GM12873 (cell line): Measurements from ENCODE around the gene INVS.

ENCODE experiments used
- TF ChIP-seq, protein P1 (sequence below): IDR thresholded peaks from 2 replicates; pipeline ENCODE4 v1.5.1; 2012; ENCODE audit warnings: low read depth, mild to moderate bottlenecking, moderate library complexity, low read length, control low read depth; ENCODE audit not compliant: insufficient read depth; ENCODE audit errors: missing control alignments

Gene INVS

DNA sequence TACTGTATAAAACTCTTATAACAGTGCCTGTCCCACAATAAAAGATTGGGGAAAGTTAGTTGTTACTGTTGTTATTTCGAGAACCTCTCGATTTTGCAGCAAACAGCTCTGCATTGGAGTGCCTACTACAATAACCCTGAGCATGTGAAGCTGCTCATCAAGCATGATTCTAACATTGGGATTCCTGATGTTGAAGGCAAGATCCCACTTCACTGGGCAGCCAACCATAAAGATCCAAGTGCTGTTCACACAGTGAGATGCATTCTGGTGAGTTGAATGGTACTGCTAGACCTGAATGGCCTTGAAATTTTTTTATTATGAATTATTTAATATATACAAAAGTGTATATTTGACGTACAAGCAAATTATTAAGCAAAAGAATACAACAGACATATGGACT lies 130.5 kb downstream of the INVS start:
- TF ChIP-seq, protein P1, sequence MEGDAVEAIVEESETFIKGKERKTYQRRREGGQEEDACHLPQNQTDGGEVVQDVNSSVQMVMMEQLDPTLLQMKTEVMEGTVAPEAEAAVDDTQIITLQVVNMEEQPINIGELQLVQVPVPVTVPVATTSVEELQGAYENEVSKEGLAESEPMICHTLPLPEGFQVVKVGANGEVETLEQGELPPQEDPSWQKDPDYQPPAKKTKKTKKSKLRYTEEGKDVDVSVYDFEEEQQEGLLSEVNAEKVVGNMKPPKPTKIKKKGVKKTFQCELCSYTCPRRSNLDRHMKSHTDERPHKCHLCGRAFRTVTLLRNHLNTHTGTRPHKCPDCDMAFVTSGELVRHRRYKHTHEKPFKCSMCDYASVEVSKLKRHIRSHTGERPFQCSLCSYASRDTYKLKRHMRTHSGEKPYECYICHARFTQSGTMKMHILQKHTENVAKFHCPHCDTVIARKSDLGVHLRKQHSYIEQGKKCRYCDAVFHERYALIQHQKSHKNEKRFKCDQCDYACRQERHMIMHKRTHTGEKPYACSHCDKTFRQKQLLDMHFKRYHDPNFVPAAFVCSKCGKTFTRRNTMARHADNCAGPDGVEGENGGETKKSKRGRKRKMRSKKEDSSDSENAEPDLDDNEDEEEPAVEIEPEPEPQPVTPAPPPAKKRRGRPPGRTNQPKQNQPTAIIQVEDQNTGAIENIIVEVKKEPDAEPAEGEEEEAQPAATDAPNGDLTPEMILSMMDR, result no peak

DNA sequence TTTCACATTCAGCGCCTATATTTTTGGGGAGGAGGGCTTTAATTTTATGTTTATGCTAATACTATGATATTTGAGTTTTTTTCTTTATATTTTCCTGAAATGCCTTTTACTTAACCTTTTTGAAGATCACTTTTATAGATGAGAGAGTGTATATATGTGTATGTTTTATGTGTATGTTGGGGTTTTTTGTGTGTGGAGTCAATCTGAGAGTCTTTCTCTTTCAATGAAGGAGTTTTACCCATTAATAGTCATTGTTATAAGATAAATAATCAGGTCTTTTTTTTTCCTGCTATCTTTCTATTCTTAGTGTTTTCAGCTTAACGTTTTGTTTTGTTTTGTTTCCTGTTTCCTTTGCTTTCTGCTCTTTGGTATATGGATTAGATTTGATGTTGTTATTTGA lies 141.5 kb downstream of the INVS start:
- TF ChIP-seq, protein P1, result no peak

DNA sequence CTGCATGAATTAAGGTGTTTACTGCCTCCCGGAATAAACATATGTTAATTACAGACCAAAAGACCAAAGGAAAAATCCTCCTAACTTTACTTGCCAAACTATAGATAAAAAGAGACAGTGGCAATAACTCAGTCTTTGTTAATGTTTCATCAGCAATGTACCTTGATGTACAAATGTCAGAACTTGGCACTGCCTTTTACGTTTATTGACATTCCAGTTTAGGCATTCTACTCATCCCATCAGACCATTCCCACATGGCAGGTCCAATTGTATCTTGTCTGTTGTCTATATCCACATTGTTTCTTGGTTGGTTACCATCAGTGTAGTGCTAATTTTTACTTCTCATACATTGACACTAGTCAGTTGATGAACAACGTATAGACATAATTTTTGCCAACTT lies 168.2 kb downstream of the INVS start:
- TF ChIP-seq, protein P1, result no peak

DNA sequence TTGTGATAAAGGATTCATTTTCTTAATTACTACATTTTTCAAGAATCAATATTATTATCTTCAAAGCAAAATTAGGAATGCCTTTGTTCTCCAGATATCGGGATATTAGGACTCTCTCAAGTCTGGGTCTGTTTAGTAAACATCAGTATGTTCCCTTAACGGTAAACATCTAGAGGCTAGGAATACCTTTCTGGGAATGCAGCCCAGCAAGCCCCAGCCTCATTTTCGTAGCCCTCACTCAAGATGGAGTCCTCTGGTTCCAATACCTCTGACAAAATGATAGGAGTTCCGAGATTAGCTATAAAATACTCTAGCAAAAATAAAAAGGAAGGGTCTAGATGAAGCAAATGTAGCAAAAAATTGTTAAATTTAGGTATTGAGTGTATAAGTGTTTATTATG lies 169.2 kb downstream of the INVS start:
- TF ChIP-seq, protein P1, result no peak

DNA sequence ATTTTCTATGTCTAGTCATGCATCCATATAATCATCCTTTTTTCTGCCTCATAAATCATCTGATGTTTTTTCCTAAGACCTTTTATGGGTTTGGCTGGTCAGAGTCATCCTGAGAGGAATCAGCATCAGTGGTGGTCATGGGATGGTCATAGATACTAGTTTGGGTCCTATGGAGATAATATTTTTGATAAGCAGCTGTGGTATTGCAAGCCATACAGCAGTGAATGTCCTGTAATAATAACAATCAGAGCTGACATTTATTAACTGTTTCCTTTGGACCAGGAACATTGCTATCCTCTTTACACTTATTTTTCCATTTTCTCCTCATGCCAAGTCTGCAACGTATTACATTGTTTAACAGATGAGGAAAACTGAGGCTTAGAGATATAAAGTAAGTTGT lies 170.6 kb downstream of the INVS start:
- TF ChIP-seq, protein P1, result no peak

DNA sequence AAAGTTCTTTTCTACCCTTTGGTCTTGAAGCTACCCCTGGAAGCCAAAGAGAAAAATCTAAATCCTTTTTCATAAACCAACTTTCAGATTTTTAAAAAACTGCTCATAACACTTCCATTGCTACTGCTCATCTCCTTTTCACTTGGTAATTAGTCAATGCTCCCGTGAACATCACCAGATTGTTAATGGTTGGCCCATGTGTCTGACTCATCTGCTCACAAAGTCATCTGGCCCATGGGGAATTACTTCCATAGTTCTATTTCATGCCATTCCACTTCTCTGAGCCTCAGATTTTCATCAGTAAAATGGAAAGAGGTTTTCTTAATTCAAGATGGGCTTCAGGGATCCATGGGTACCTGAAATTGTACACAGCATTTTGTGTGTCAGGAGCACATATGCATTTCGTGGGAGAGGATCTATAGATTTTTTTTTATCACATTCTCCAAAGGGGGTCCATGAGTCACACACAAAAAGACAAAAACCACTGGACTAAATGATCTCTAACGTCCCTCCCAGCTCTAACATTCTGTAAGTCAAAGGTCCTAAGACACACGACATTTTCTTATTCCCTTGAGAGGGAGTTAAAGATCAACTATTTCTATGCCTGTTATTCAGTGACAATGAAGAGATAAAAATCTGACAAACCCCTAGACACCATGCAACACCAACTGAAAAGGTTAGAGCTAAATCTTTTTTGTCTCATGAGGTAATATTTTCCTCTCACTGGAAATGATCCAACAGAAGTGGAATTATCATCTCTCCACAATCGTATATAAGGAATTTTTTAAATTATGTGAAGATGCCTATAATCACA lies 178.3 kb downstream of the INVS start:
- TF ChIP-seq, protein P1, result no peak

DNA sequence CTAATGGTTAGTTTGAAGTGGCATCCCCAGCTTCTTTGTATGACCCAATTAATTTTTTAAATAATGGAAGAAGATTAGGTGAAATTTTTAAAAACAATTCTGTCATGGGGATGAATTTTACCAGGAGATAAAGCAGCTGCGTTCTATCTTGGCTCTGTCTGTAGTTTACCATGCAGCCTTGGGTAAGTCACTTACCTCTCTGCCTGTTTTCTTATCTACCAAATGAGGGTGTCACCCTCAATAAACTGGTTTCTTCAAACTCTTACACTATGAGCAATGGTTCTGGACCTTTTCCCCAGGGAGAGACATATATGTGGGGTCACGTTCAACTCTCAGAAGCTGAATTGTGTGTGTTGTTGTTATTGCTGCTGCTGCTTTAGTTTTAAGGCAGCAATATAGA lies 182.0 kb downstream of the INVS start:
- TF ChIP-seq, protein P1, result no peak
